H4 (cell line): ENCODE results near the gene FAAP20. TPM values are rescaled to one million over a fixed set of nuclear protein-coding genes. Genes with fewer than 3 reads are reported as not detected.

Experiments used
- DNase-seq: peaks from one replicate; pipeline ENCODE4 v3.0.0-alpha.2; 2015; ENCODE audit warnings: low spot score
- total RNA-seq: library from RNA; depleted of rRNA; stranded (reverse); fragments of >200 nt; shearing (Covaris generic); gene quantifications from 2 replicates; pipeline ENCODE4 v1.2.3, GENCODE V29; 2014; rRNA removed

The FAAP20 gene
- total RNA-seq, result 24.5 and 28.5 TPM in 2 replicates

- DNase-seq, result peak; percentile 40
These were observed at the start of gene FAAP20 for GRCh38 chr1:2194319-2194897. TSS of gene FAAP20 (minus strand) at chr1:2194772. CDS start at chr1:2194749, 23 bp downstream.

DNA sequence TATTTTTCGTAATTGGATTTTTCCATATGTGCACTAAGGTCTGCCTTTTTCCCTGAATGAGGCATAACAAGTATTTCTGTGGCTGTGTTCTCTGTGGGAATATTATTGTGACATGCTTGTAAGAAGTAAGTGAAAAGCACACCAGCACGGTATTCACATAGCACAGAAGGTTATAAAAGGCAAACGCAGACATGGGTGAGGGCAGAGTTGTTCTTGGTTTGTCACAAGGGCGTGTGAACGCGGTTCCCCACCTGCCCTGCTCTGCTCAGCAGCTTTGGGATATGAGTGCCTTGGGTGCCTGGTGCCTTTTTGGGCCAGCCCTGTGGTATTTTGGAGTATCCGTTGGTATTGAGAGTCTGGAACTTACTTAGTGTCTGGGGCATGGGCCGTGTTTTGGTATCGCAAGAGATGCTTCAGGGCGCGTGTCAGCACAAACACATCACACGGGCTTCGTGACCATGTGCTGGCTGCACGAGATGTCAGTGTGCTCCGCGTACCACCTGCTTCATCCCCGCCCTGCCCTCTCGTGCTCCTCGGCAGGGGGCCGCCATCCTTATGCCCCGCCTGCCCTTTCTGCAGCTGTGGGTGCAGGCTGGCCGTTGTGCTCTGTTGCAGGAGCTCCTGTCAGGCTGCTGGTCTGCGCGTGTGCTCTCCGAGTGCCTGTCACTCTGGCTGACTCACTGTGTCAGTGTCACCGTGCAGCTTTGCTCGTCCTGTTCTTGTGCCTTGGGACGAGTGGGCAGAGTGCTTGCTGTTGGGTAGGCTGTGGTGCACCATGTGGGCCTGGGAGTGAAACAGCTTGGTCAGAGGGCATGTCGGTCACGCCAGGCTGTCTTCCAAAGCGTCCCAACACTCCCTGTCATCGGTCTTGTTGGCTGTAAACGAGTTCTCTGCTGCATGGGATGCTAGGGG is 48.5 kb upstream of the FAAP20 start:
- DNase-seq, result no peak

- no peak for DNase-seq
These were observed 47.2 kb upstream of the FAAP20 start for GRCh38 chr1:2241820-2242219.

DNA sequence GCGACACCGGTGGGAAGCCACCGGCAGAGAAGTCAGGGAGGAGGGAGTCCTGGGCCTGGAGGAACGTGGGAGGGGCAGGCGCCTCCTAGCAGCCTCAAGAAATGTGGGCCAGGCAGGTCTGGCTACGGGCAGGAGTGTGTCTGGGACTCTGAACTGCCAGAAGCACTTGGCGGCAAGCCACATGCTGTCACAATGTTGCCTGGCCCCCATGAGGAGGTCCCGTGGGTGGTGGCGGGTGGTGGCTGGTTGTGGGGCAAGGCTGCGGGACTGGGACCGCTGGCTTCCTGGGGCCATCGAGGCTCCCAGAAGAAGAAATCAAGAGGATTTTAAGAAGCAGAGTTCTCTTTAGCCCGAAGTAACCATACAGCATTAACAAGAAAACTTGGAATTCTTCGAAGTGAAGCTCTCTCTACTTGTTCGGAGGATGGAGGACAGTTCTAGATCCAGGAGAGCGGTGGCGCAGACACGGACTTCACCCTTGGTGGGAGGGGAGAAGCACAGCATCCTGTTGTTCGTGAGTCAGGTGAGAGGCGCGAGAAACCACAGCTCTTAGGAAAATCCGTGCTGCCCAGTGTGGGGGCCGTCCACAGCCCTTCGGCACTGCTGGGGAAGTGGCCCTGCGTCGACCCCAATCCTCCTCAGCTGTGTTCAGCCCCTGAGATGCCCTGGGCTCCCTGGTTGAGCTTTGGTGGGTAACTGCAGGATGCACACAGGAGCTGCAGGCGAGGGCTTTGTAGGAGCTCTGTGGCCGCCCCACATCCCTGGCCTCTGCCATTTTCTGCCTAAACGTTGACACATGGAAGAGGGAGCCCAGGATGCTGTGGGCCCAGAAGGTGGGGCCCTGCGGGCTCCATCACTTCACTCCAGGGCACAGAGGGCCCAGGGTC is 45.9 kb upstream of the FAAP20 start:
- DNase-seq, result no peak

DNA sequence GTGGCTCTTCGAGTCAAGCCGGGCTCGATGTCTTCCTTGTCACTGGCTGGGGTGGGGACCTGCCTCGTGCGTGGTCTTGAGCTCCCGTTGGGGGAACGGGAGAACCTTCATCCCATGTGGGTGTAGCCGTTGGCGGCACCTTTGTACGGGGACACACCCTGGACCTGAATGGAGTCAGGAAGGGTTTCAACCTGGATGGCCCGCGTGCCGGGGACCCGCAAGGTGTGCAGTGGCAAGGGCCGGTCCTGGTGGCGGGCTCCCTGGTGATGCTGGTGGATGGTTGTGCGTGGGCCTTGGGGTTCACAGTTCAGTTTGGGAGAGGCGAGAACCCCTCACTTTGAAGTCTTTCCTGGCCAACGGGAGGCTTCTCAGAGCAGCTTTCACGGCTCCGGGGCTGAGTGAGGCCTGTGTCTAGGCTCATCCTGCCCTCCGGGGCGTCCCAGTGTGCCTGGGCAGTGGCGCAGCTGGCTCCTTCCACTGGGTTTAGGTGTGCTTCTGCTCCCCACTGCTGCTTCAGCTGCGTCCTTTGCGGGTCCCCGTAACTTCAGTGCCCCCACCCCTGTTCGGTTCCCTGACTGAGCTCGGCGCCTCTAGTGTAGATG is 44.9 kb upstream of the FAAP20 start:
- DNase-seq, result no peak

- no peak for DNase-seq
These were observed 44.4 kb upstream of the FAAP20 start for GRCh38 chr1:2239013-2239370.

- no peak for DNase-seq
These were observed 43.9 kb upstream of the FAAP20 start for GRCh38 chr1:2238361-2239012.

- DNase-seq, result no peak
These were observed 43.2 kb upstream of the FAAP20 start for GRCh38 chr1:2237773-2238172.

GRCh38 chr1:2236695-2237677 is 42.4 kb upstream of the FAAP20 start:
- no peak for DNase-seq

GRCh38 chr1:2235300-2235998 is 40.9 kb upstream of the FAAP20 start:
- no peak for DNase-seq

- DNase-seq, result no peak
These were observed 40.2 kb upstream of the FAAP20 start for GRCh38 chr1:2234762-2235113.

DNA sequence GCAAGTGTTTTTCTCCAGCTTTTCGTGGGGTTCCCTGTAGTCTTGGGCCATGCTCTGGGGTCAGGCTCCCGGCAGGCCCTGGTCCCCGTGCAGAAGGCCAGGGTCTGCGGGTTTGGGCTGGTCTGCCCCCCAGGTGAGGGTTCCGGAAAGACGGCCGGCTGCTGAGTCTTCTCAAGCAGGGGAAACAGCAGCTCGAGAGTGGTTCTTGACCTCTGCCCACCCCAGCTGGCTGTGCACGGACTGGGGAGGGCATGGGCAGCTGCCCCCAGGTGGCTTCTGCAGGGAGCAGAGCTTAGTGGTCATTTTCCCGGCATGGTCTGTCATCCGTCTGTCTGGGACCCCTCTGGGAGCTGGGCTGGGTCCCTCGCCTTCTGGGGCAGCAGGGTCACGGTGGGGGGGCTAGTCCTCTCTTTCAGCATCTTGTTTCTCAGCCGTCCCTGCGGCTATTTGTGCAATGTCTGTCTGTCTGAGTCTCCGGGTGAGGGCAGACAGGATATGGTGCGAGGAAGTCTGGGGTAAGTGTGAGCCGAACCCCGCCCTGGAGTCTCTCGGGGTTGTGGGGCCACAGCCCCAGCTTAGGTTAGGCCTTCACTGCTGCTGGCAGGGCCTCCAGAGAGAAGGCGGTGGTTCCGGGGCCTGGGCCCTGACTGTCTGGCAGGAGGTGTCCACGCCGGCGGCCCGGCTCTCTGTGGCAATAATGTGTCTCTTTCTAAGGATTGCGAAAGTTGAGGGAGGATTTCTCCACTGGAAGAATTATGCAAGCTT is 39.6 kb upstream of the FAAP20 start:
- peak; percentile 79 for DNase-seq

DNA sequence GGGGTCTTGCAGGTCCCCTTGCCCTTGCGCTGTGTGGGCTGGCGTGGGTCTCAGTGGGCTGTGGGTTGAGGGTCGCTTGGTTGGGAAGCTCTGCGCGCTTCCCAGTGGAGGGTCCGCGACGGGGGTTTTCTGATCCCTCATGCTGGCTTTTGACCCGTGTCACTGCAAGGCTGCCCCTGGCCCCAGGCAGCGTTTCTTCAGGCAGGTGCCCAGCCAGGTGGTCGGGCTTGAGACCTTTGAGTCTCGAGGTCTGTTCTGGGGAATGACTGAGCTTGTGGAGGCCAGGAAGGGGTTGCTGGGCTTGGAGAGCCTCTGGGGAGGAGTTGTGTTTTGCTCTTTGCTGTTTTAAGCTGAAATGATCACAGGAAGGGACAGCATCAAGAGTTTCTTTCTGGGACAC is 38.9 kb upstream of the FAAP20 start:
- no peak for DNase-seq

GRCh38 chr1:2232916-2233438 is 38.4 kb upstream of the FAAP20 start:
- DNase-seq, result no peak

DNA sequence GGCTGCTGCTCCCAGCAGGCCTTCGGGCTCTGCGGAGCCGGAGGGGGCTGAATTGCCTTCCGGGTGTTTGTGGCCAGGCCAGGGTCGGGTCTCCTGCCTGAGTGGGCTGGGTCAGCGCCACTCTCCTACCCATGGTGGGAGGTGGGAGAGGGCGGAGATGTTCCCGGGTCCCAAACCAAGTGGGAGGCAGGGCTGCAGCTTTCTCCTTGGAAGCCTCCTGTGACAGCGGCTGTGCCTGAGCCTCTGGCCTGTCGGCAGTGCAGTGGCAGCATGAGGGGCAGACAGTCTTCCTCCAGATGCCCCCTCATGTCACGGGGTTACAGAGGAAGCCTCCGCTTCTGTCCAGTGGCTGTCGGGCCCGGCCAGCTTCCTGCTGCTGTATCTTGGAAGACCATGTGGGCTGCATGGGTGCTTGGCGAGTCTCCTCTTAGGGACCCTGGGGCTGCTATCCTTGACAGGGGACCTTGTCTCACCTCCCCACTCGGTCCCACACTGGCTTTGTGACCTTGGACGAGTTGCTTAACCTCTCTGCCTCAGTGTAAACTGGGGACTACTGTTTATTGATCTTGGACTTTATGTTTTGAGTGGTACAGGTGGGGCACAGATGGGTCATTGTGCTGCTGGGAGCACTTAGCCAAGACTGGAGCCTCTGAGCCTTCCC is 37.8 kb upstream of the FAAP20 start:
- no peak for DNase-seq

DNA sequence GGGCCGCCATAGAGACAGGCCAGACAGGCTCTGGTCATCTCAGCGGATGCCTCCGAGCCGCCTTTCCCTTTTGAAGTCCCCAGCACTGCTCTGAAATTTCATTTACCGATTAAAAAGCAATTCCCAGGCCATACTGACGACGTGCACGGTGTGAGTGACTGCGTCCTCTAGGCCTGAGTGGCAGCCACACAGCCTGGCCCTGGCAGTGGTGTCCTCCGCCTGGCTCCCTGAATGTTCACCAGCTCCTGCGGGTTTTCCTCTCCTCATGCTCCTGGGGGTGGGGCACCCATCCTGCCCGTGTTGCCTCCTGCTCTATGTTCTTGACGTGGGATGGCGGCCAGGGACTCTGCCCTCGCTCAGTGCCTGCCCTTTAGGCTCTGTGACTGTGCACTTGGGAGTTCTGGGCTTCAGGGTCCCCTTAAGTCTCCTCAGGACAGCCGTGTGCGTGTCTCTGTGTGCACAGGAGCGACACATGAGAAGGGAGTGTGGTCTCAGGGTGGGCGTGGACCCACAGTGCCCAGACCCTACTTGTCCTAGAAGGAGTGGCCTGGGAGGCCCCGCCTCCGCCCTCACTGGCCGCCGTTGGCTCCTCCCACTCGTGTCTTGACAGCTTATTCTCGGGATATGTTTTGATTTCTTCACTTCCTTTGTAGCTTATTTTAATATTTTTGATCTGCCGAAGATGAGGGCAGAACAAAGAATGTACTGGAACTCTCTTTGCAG is 37.1 kb upstream of the FAAP20 start:
- DNase-seq, result peak; percentile 54

- no peak for DNase-seq
These were observed 36.4 kb upstream of the FAAP20 start for GRCh38 chr1:2230781-2231531.
